22Rv1 (cell line): ENCODE results near the gene TCERG1L.

Experiments
- H3K27ac ChIP-seq: fragments of 450-650 bp; 2 replicates; pipeline ENCODE4 v1.5.1; 2017
- CTCF ChIP-seq: fragments of 450-650 bp; IDR thresholded peaks from 2 replicates; pipeline ENCODE4 v1.5.1; 2017; ENCODE audit warnings: mild to moderate bottlenecking
- ZFX ChIP-seq: fragments of 450-650 bp; IDR thresholded peaks from 2 replicates; pipeline ENCODE4 v1.6.1; 2017; ENCODE audit warnings: antibody characterized with exemption, borderline replicate concordance

TCERG1L gene

GRCh38 chr10:131055437-131055836 lies 256.1 kb downstream of the TCERG1L start:
- no peak for TF ChIP-seq ZFX
- no peak for TF ChIP-seq CTCF
- H3K27ac ChIP-seq, result no peak overlapping the region

- TF ChIP-seq CTCF (no peak), ZFX (no peak)
- no peak overlapping the region for H3K27ac ChIP-seq
Observed at GRCh38 chr10:131053192-131053591, 258.3 kb downstream of the TCERG1L start.

GRCh38 chr10:131050162-131050766 lies 261.3 kb downstream of the TCERG1L start:
- TF ChIP-seq CTCF (no peak), ZFX (no peak)
- no peak overlapping the region for H3K27ac ChIP-seq

GRCh38 chr10:131049016-131049415 lies 262.5 kb downstream of the TCERG1L start:
- H3K27ac ChIP-seq, result no peak overlapping the region
- TF ChIP-seq CTCF (no peak), ZFX (no peak)

GRCh38 chr10:131048606-131049005 lies 262.9 kb downstream of the TCERG1L start:
- H3K27ac ChIP-seq, result no peak overlapping the region
- TF ChIP-seq CTCF, result no peak
- no peak for TF ChIP-seq ZFX

GRCh38 chr10:131047501-131047900 lies 264.0 kb downstream of the TCERG1L start:
- no peak for TF ChIP-seq ZFX
- TF ChIP-seq CTCF, result no peak
- no peak overlapping the region for H3K27ac ChIP-seq

GRCh38 chr10:131046194-131046593 lies 265.3 kb downstream of the TCERG1L start:
- no peak overlapping the region for H3K27ac ChIP-seq
- no peak for TF ChIP-seq CTCF
- no peak for TF ChIP-seq ZFX
